Panc1 (cell line): ENCODE results near the gene ASCC3. TPM values are rescaled to one million over a fixed set of nuclear protein-coding genes. Genes with fewer than 3 reads are reported as not detected.

Source experiments
- ATAC-seq: fragments of 200-7000 bp; cut with Tn5 transposase; 2 replicates; pipeline ENCODE4 v1.9.1; 2020; ENCODE audit warnings: mild to moderate bottlenecking, moderate library complexity
- BruUV-seq: library from RNA; stranded (reverse); fragments of 400-500 nt; replicated peaks from 2 replicates; lab custom pipeline; 2021; lab: Mats Ljungman, UMichigan
- CTCF ChIA-PET: fragments of 300-600 bp; sonication (Branson Sonifier 250); formaldehyde crosslinking; loops from one replicate; lab custom pipeline; 2022; ENCODE audit warnings: antibody characterized with exemption; lab: Charles Lee
- POLR2A ChIA-PET: fragments of 300-600 bp; sonication (Branson Sonifier 250); formaldehyde crosslinking; loops from one replicate; lab custom pipeline; 2022; ENCODE audit warnings: antibody characterized with exemption; lab: Charles Lee
- DNase-seq: peaks from one replicate; pipeline ENCODE4 v3.0.0-alpha.2; 2010; ENCODE audit warnings: low read depth, low spot score
- H3K27ac ChIP-seq: 2 replicates; pipeline ENCODE4 v1.5.1; 2011; ENCODE audit warnings: mild to moderate bottlenecking, low read length, inconsistent platforms
- H3K27me3 ChIP-seq: fragments of 200-500 bp; sonication (Bioruptor generic); 2 replicates; pipeline ENCODE4 v1.6.0; 2014; ENCODE audit warnings: low read length, inconsistent platforms; ENCODE audit not compliant: control insufficient read depth, insufficient read depth
- H3K36me3 ChIP-seq: fragments of 200-500 bp; sonication (Bioruptor generic); 2 replicates; pipeline ENCODE4 v1.5.1; 2014; ENCODE audit warnings: inconsistent platforms, mild to moderate bottlenecking, low read length, moderate library complexity; ENCODE audit not compliant: control insufficient read depth, insufficient read depth
- H3K4me1 ChIP-seq: 2 replicates; pipeline ENCODE4 v1.5.1; 2011; ENCODE audit warnings: inconsistent platforms, mild to moderate bottlenecking, low read length, moderate library complexity; ENCODE audit not compliant: control insufficient read depth, insufficient read depth
- H3K4me3 ChIP-seq, 2 experiments: 2 replicates each; pipeline ENCODE4 v1.5.1; 2011 to 2012; ENCODE audit warnings: low read depth in 2 of 2, low read length in 2 of 2, mild to moderate bottlenecking in 2 of 2, inconsistent platforms in 1 of 2, moderate library complexity in 1 of 2
- H3K9me3 ChIP-seq: fragments of 200-500 bp; sonication (Bioruptor generic); 2 replicates; pipeline ENCODE4 v1.5.1; 2014; ENCODE audit warnings: low read depth, mild to moderate bottlenecking, inconsistent platforms, low read length, moderate library complexity; ENCODE audit not compliant: control insufficient read depth, insufficient read depth
- CTCF ChIP-seq: fragments of 450-650 bp; IDR thresholded peaks from 2 replicates; pipeline ENCODE4 v1.5.1; 2017; ENCODE audit warnings: mild to moderate bottlenecking
- POLR2AphosphoS5 ChIP-seq: IDR thresholded peaks from 2 replicates; pipeline ENCODE4 v1.6.1; 2012; ENCODE audit warnings: mild to moderate bottlenecking, low read depth, low read length, moderate library complexity
- REST ChIP-seq, 2 experiments: IDR thresholded peaks; 2 replicates each; pipeline ENCODE4 v1.6.1; 2011 to 2012; ENCODE audit warnings: low read depth in 2 of 2, control low read depth in 1 of 2, low read length in 1 of 2, mild to moderate bottlenecking in 1 of 2, moderate library complexity in 1 of 2; ENCODE audit not compliant: insufficient read depth in 1 of 2
- SIN3A ChIP-seq: IDR thresholded peaks from 2 replicates; pipeline ENCODE4 v1.6.1; 2012; ENCODE audit warnings: low read depth, mild to moderate bottlenecking, low read length, moderate library complexity, borderline replicate concordance; ENCODE audit not compliant: insufficient read depth
- TCF7L2 ChIP-seq: IDR thresholded peaks from 2 replicates; pipeline ENCODE4 v1.6.1; 2011; ENCODE audit warnings: mild to moderate bottlenecking, low read depth, low read length, inconsistent platforms
- in situ Hi-C: cut with HindIII; loops from 2 replicates; pipeline ENCODE4 v1.10.0; 2016; ENCODE audit warnings: low sequenced_read_pairs, low pct_unique_long_range_greater_than_20kb
- intact Hi-C: fragments of 100-400 bp; cut with micrococcal nuclease; formaldehyde crosslinking; loops from one replicate; pipeline ENCODE4 v1.10.0; 2022; ENCODE audit not compliant: unreplicated experiment
- total RNA-seq: library from RNA; stranded (reverse); gene quantifications from one replicate; pipeline ENCODE4 v1.2.1, GENCODE V29; 2021; ENCODE audit not compliant: unreplicated experiment

ASCC3 gene
- total RNA-seq, 1 experiment from 2014 or later: 46.9 TPM

- Histone ChIP-seq H3K4me3 (no peak overlapping the region), H3K27ac (no peak overlapping the region), H3K9me3 (no peaks in the 10 kb centered on the region), H3K36me3 (no peaks in the 10 kb centered on the region), H3K27me3 (no peaks in the 10 kb centered on the region), H3K4me1 (no peaks in the 10 kb centered on the region)
- no peak for ATAC-seq
- TF ChIP-seq TCF7L2 (no peak), CTCF (no peak), REST (IDR thresholded peaks at IDR 0.05; ENCODE audit: insufficient read depth in 1 of 2, low read depth in 2 of 2, low read length in 1 of 2) (no peak), SIN3A (no peak), POLR2AphosphoS5 (no peak)
- intact Hi-C loops: no loop called here
- ChIA-PET POLR2A (no interaction called here), CTCF (no interaction called here)
- BruUV-seq: no TSS peak
- DNase-seq: no peak
- in situ Hi-C loops: no loop called here
These were observed 327.9 kb downstream of the ASCC3 start for GRCh38 chr6:100553243-100553642.

GRCh38 chr6:100549406-100550167 lies 331.5 kb downstream of the ASCC3 start:
- H3K36me3 ChIP-seq: no peaks in the 10 kb centered on the region
- no peaks in the 10 kb centered on the region for H3K27me3 ChIP-seq
- H3K4me1 ChIP-seq: no peaks in the 10 kb centered on the region
- DNase-seq (no peak), ATAC-seq (no peak)
- POLR2A ChIA-PET: no interaction called here
- H3K9me3 ChIP-seq: no peaks in the 10 kb centered on the region
- H3K27ac ChIP-seq: no peak overlapping the region
- no peak for TF ChIP-seq SIN3A
- no peak for TF ChIP-seq REST (IDR thresholded peaks at IDR 0.05; ENCODE audit: insufficient read depth in 1 of 2, low read depth in 2 of 2, low read length in 1 of 2)
- no peak for TF ChIP-seq TCF7L2
- TF ChIP-seq POLR2AphosphoS5: no peak
- no peak for TF ChIP-seq CTCF
- BruUV-seq: no TSS peak
- CTCF ChIA-PET: no interaction called here
- no peak overlapping the region for H3K4me3 ChIP-seq
- intact Hi-C loops: no loop called here
- in situ Hi-C loops: no loop called here
